Heart left ventricle (tissue), 16 donors: ENCODE results near the gene FLVCR2. TPM values are rescaled to one million over a fixed set of nuclear protein-coding genes. Genes with fewer than 3 reads are reported as not detected.

Experiments
- ATAC-seq, 4 donors: fragments of 200-7000 bp; cut with Tn5 transposase; one replicate each; pipeline ENCODE4 v1.9.1; 2020 to 2022; ENCODE audit warnings: moderate library complexity in 4 of 4, mild to moderate bottlenecking in 3 of 4, moderate number of reproducible peaks in 1 of 4
- DNase-seq, 5 donors: peaks; one replicate each; pipeline ENCODE4 v3.0.0-alpha.2; 2020
- H3K27ac ChIP-seq, 12 donors: fragments of 200-600 bp; sonication (generic) in 4 of 12; one replicate each; pipeline versions ENCODE4 v1.5.0 to v1.8.0; 2016 to 2022; ENCODE audit warnings: mild to moderate bottlenecking in 2 of 12
- H3K27me3 ChIP-seq, 9 donors: fragments of 200-600 bp; sonication (generic) in 2 of 9; one replicate each; pipeline versions ENCODE4 v1.5.1 to v1.8.0; 2016 to 2022; ENCODE audit warnings: mild to moderate bottlenecking in 3 of 9
- H3K36me3 ChIP-seq, 9 donors: fragments of 200-600 bp; sonication (generic) in 2 of 9; one replicate each; pipeline versions ENCODE4 v1.5.0 to v1.8.0; 2018 to 2022; ENCODE audit warnings: mild to moderate bottlenecking in 2 of 9
- H3K4me1 ChIP-seq, 12 donors: fragments of 200-600 bp; sonication (generic) in 4 of 12; one replicate each; pipeline versions ENCODE4 v1.5.0 to v1.8.0; 2016 to 2022; ENCODE audit warnings: mild to moderate bottlenecking in 3 of 12
- H3K4me3 ChIP-seq, 12 donors: fragments of 200-600 bp; sonication (generic) in 4 of 12; one replicate each; pipeline versions ENCODE4 v1.5.0 to v1.8.0; 2017 to 2022; ENCODE audit warnings: mild to moderate bottlenecking in 9 of 12, moderate library complexity in 4 of 12
- H3K9me3 ChIP-seq, 12 donors: fragments of 200-600 bp; sonication (generic) in 4 of 12; one replicate each; pipeline versions ENCODE4 v1.5.0 to v1.8.0; 2016 to 2022; ENCODE audit warnings: mild to moderate bottlenecking in 1 of 12
- CTCF ChIP-seq, 12 donors: fragments of 200-600 bp; sonication (generic) in 4 of 12; IDR thresholded peaks; one replicate each; pipeline versions ENCODE4 v1.5.0 to v1.8.0; 2018 to 2022; ENCODE audit warnings: antibody characterized with exemption in 12 of 12, mild to moderate bottlenecking in 5 of 12
- POLR2A ChIP-seq, 2 donors: fragments of 450-650 bp; IDR thresholded peaks; one replicate each; pipeline ENCODE4 v1.6.1; 2017; ENCODE audit warnings: antibody characterized with exemption in 2 of 2, mild to moderate bottlenecking in 2 of 2, moderate library complexity in 2 of 2
- WGBS, 4 donors: extraction: QIAGEN DNeasy Blood & Tissue Kit in 2 of 4; methylation state at CpG; one replicate each; pipeline versions ENCODE4 v1.1.5 to v1.1.7; 2013 to 2018; 5-methylcytosine and 5-hydroxymethylcytosine counted together
- intact Hi-C, 10 donors: fragments of 100-400 bp; cut with DNase I; formaldehyde crosslinking; loops; one replicate each; pipeline versions ENCODE4 v1.11.1 to v1.14.2; 2022
- polyA plus RNA-seq, 2 donors: library from polyadenylated mRNA; stranded (reverse); fragments of 200-250 nt; gene quantifications; one replicate each; pipeline ENCODE4 v1.2.3, GENCODE V29; 2013
- total RNA-seq, 9 donors: library from RNA; depleted of rRNA in 2 of 9; stranded (reverse); fragments of >200 nt in 2 of 9; fragmentation: NEBNext Ultra II Directional in 3 of 9; extraction: Animal tissue kit (Norgen Biotek cat#: 25700) in 3 of 9; gene quantifications; one replicate each; pipeline versions ENCODE4 v1.1.0 to v1.2.4, GENCODE V29; 2016 to 2023
- donor health status: ischemic (EF 13 %, LVEDD 7.1; RV severe dilation, severe dysfunction).
- donor health status: healthy with polysubstance abuse.
- donor health status: DM: no; HTN: yes; CAD: no.
- donor health status: DM: no; HTN: no; CAD: no.
- donor health status: ischemic (EF 25% LVEDD 6.9; RV normal size, moderate dysfunction).
- donor health status: ischemic (EF 25% LVEDD 5.7; RV mildly dilated, moderate dysfunction).
- donor health status: healthy.
- donor health status: DM: yes; HTN: yes; CAD: no.
- donor health status: ischemic (EF 35%, LVEDD 5.7; RV mildly dilated, moderate dysfunction).
- donor health status: nonischemic (EF 11% LVEDD 7.7; RV severe dilation, severe dysfunction).
- donor health status: DM: yes; HTN: yes; CAD: no.
- donor health status: PGD.
- donor health status: ischemic (EF 29% LVEDD 5.4; RV normal size, mild dysfunction).
- donor health status: nonischemic (EF 23%, LVEDD 6.1; RV moderate dilation, normal function).

Gene FLVCR2
- total and polyA plus RNA-seq, 11 donors, result 0.50 to 11.7 (median 1.6) TPM

GRCh38 chr14:75649773-75650172 is 71.4 kb downstream of the FLVCR2 start:
- no peak for DNase-seq
- no peak overlapping the region for H3K4me3 ChIP-seq
- TF ChIP-seq POLR2A (IDR thresholded peaks at IDR 0.05) (no peak), CTCF (IDR thresholded peaks at IDR 0.05) (no peak)
- 93 to 97% (median 95%) methylated on average over 1 of the region's 1 CpG for WGBS, 4 donors
- intact Hi-C loops, result loop anchor here in 1 of 10 donors (10.0 kb wide), 1 partner anchor 345 kb away; no protein-coding TSS in a partner anchor
- peaks cover 0 to 19% (median 7%) of the 10 kb centered on the region in 12 donors for H3K4me1 ChIP-seq
- H3K27me3 ChIP-seq, result no peaks in the 10 kb centered on the region
- H3K36me3 ChIP-seq, result peaks cover 0 to 65% (median 48%) of the 10 kb centered on the region in 9 donors
- H3K9me3 ChIP-seq, result no peaks in the 10 kb centered on the region
- no peak overlapping the region for H3K27ac ChIP-seq
- ATAC-seq, result no peak

- H3K9me3 ChIP-seq, result no peaks in the 10 kb centered on the region
- H3K4me1 ChIP-seq, result peaks cover 0 to 19% (median 7%) of the 10 kb centered on the region in 12 donors
- no peak for DNase-seq
- WGBS, 4 donors, result 94 to 97% (median 96%) methylated on average over 5 of the region's 5 CpGs
- no peaks in the 10 kb centered on the region for H3K27me3 ChIP-seq
- TF ChIP-seq CTCF (IDR thresholded peaks at IDR 0.05) (no peak), POLR2A (IDR thresholded peaks at IDR 0.05) (no peak)
- H3K36me3 ChIP-seq, result peaks cover 0 to 72% (median 51%) of the 10 kb centered on the region in 9 donors
- no peak for ATAC-seq
- no peak overlapping the region for H3K27ac ChIP-seq
- no peak overlapping the region for H3K4me3 ChIP-seq
- intact Hi-C loops, result loop anchor here in 1 of 10 donors (10.0 kb wide), 1 partner anchor 346 kb away; no protein-coding TSS in a partner anchor
Observed at GRCh38 chr14:75650253-75651058, 72.0 kb downstream of the FLVCR2 start.

GRCh38 chr14:75653563-75653962 is 75.1 kb downstream of the FLVCR2 start:
- no peak for ATAC-seq
- Histone ChIP-seq H3K27me3 (no peaks in the 10 kb centered on the region), H3K4me3 (no peak overlapping the region), H3K9me3 (no peaks in the 10 kb centered on the region), H3K36me3 (peaks cover 0 to 81% (median 58%) of the 10 kb centered on the region in 9 donors), H3K27ac (no peak overlapping the region), H3K4me1 (peaks cover 0 to 13% (median 0%) of the 10 kb centered on the region in 12 donors)
- intact Hi-C loops, result loop anchor here in 1 of 10 donors (10.0 kb wide), 1 partner anchor 349 kb away; no protein-coding TSS in a partner anchor
- no peak for DNase-seq
- 89 to 94% (median 91%) methylated on average over 1 of the region's 1 CpG for WGBS, 4 donors
- no peak for TF ChIP-seq CTCF (IDR thresholded peaks at IDR 0.05)

- 2 to 7% (median 4%) methylated on average over 4 of the region's 4 CpGs for WGBS, 4 donors
- ATAC-seq (peak; percentile 79 to 87 (median 84)), DNase-seq (peak; percentile 71 to 83 (median 78))
- no peak overlapping the region for H3K4me3 ChIP-seq
- H3K27me3 ChIP-seq, result no peaks in the 10 kb centered on the region
- H3K4me1 ChIP-seq, result peaks cover 0 to 13% (median 0%) of the 10 kb centered on the region in 12 donors
- intact Hi-C loops, result loop anchor here in 9 of 10 donors (1.0 to 10.0 kb wide), 4 partner anchors 75 to 349 kb away; partner anchors contain the start of gene FLVCR2 (in 5 of the 9)
- H3K9me3 ChIP-seq, result no peaks in the 10 kb centered on the region
- TF ChIP-seq POLR2A (IDR thresholded peaks at IDR 0.05) (no peak), CTCF (IDR thresholded peaks at IDR 0.05) (peak; percentile 94 to 99 (median 96))
- H3K27ac ChIP-seq, result no peak overlapping the region
- H3K36me3 ChIP-seq, result peaks cover 0 to 78% (median 57%) of the 10 kb centered on the region in 9 donors
Observed at GRCh38 chr14:75654127-75654732, 75.8 kb downstream of the FLVCR2 start.
